Activated T-cell treated with anti-CD3 and anti-CD28 coated beads, Interleukin-2, amount 50 U/mL, for 4 hours (primary cell): ENCODE data around the gene NFX1. TPM values are rescaled to one million over a fixed set of nuclear protein-coding genes. Genes with fewer than 3 reads are reported as not detected.
"Not testable (repeated sequence)": the region's sequence is repeated elsewhere in the genome, so short reads cannot be mapped to it uniquely, and the experiment has no call there.

Source experiments
- ATAC-seq, 2 donors: fragments of 200-7000 bp; cut with Tn5 transposase; one replicate each; pipeline ENCODE4 v1.10.0; 2021
- DNase-seq: peaks from one replicate; pipeline ENCODE4 v3.0.0-alpha.2; 2020
- H3K27me3 Mint-ChIP-seq: one replicate; pipeline ENCODE4 v1.8.0; 2021; ENCODE audit warnings: low read depth, mixed read lengths
- H3K36me3 Mint-ChIP-seq: one replicate; pipeline ENCODE4 v1.8.0; 2022; ENCODE audit warnings: mixed read lengths; ENCODE audit not compliant: insufficient read depth
- H3K4me1 Mint-ChIP-seq: one replicate; pipeline ENCODE4 v1.8.0; 2021; ENCODE audit warnings: low read depth, mixed read lengths
- H3K4me3 Mint-ChIP-seq: one replicate; pipeline ENCODE4 v1.8.0; 2021; ENCODE audit warnings: mild to moderate bottlenecking, moderate library complexity, mixed read lengths
- H3K9me3 Mint-ChIP-seq: one replicate; pipeline ENCODE4 v1.8.0; 2021; ENCODE audit warnings: mixed read lengths
- total RNA-seq, 3 donors: library from RNA; stranded (reverse); gene quantifications; one replicate each; pipeline ENCODE4 v1.2.1, GENCODE V29; 2021

NFX1 gene
- total RNA-seq, 3 donors from 2014 or later: 35.2 to 42.6 (median 36.0) TPM

GRCh38 chr9:33374634-33375237 is 84.4 kb downstream of the NFX1 start:
- DNase-seq (peak; percentile 60), ATAC-seq (peak; percentile 80 to 85)
- H3K9me3 Mint-ChIP-seq: no peaks in the 10 kb centered on the region
- peaks cover 8% of the 10 kb centered on the region for H3K4me1 Mint-ChIP-seq
- peaks cover 13% of the 10 kb centered on the region for H3K36me3 Mint-ChIP-seq
- H3K27me3 Mint-ChIP-seq: no peaks in the 10 kb centered on the region
- H3K4me3 Mint-ChIP-seq: peak overlapping the region; percentile 26

GRCh38 chr9:33375238-33375840 is 85.0 kb downstream of the NFX1 start:
- peak overlapping the region; percentile 26 for H3K4me3 Mint-ChIP-seq
- H3K27me3 Mint-ChIP-seq: no peaks in the 10 kb centered on the region
- no peak for ATAC-seq
- no peaks in the 10 kb centered on the region for H3K9me3 Mint-ChIP-seq
- peaks cover 8% of the 10 kb centered on the region for H3K36me3 Mint-ChIP-seq
- DNase-seq: no peak
- peaks cover 8% of the 10 kb centered on the region for H3K4me1 Mint-ChIP-seq

- no peak for ATAC-seq
These were observed 85.6 kb downstream of the NFX1 start for GRCh38 chr9:33375841-33376321.

GRCh38 chr9:33377089-33377715 is 86.9 kb downstream of the NFX1 start:
- Mint-ChIP-seq H3K27me3 (no peaks in the 10 kb centered on the region), H3K36me3 (no peaks in the 10 kb centered on the region), H3K4me3 (no peak overlapping the region), H3K9me3 (no peaks in the 10 kb centered on the region), H3K4me1 (peaks cover 8% of the 10 kb centered on the region)
- DNase-seq (no peak), ATAC-seq (no peak)

More at GRCh38 chr9:33375841-33376321, 85.6 kb downstream of the NFX1 start:
- no peaks in the 10 kb centered on the region for H3K9me3 Mint-ChIP-seq
- no peaks in the 10 kb centered on the region for H3K27me3 Mint-ChIP-seq
- no peak overlapping the region for H3K4me3 Mint-ChIP-seq
- H3K4me1 Mint-ChIP-seq: peaks cover 8% of the 10 kb centered on the region
- no peak for DNase-seq
- peaks cover 5% of the 10 kb centered on the region for H3K36me3 Mint-ChIP-seq

GRCh38 chr9:33378121-33378795 is 87.9 kb downstream of the NFX1 start:
- no peaks in the 10 kb centered on the region for H3K36me3 Mint-ChIP-seq
- no peak overlapping the region for H3K4me3 Mint-ChIP-seq
- ATAC-seq: no peak
- H3K27me3 Mint-ChIP-seq: no peaks in the 10 kb centered on the region
- no peaks in the 10 kb centered on the region for H3K9me3 Mint-ChIP-seq
- DNase-seq: no peak
- peaks cover 8% of the 10 kb centered on the region for H3K4me1 Mint-ChIP-seq

- Mint-ChIP-seq H3K27me3 (no peaks in the 10 kb centered on the region), H3K36me3 (no peaks in the 10 kb centered on the region), H3K4me1 (peaks cover 5% of the 10 kb centered on the region), H3K4me3 (no peak overlapping the region), H3K9me3 (no peaks in the 10 kb centered on the region)
- DNase-seq (no peak), ATAC-seq (no peak)
These were observed 89.5 kb downstream of the NFX1 start for GRCh38 chr9:33379666-33380389.

- Mint-ChIP-seq H3K4me3 (no peak overlapping the region), H3K9me3 (no peaks in the 10 kb centered on the region), H3K27me3 (no peaks in the 10 kb centered on the region), H3K36me3 (no peaks in the 10 kb centered on the region), H3K4me1 (no peaks in the 10 kb centered on the region)
- DNase-seq: no peak
- ATAC-seq: no peak
These were observed 90.2 kb downstream of the NFX1 start for GRCh38 chr9:33380390-33381094.

- Mint-ChIP-seq H3K4me1 (no peaks in the 10 kb centered on the region), H3K9me3 (no peaks in the 10 kb centered on the region), H3K36me3 (no peaks in the 10 kb centered on the region), H3K4me3 (no peak overlapping the region), H3K27me3 (no peaks in the 10 kb centered on the region)
- ATAC-seq: no peak
- DNase-seq: no peak
These were observed 91.0 kb downstream of the NFX1 start for GRCh38 chr9:33381231-33381791.

- H3K9me3 Mint-ChIP-seq, DNase-seq, H3K4me1 Mint-ChIP-seq, H3K36me3 Mint-ChIP-seq, H3K27me3 Mint-ChIP-seq, H3K4me3 Mint-ChIP-seq, ATAC-seq: not testable (repeated sequence)
These were observed 92.1 kb downstream of the NFX1 start for GRCh38 chr9:33382397-33382796.

- H3K9me3 Mint-ChIP-seq, H3K4me1 Mint-ChIP-seq, H3K27me3 Mint-ChIP-seq, DNase-seq, H3K4me3 Mint-ChIP-seq, H3K36me3 Mint-ChIP-seq, ATAC-seq: not testable (repeated sequence)
These were observed 93.1 kb downstream of the NFX1 start for GRCh38 chr9:33383396-33383795.

- H3K4me3 Mint-ChIP-seq, H3K4me1 Mint-ChIP-seq, H3K27me3 Mint-ChIP-seq, DNase-seq, ATAC-seq, H3K36me3 Mint-ChIP-seq, H3K9me3 Mint-ChIP-seq: not testable (repeated sequence)
These were observed 95.2 kb downstream of the NFX1 start for GRCh38 chr9:33385536-33385935.

GRCh38 chr9:33385979-33386640 is 95.8 kb downstream of the NFX1 start:
- not testable (repeated sequence) for H3K27me3 Mint-ChIP-seq, ATAC-seq, H3K4me3 Mint-ChIP-seq, H3K4me1 Mint-ChIP-seq, H3K36me3 Mint-ChIP-seq, DNase-seq, H3K9me3 Mint-ChIP-seq

- ATAC-seq, H3K4me3 Mint-ChIP-seq, DNase-seq, H3K36me3 Mint-ChIP-seq, H3K9me3 Mint-ChIP-seq, H3K27me3 Mint-ChIP-seq, H3K4me1 Mint-ChIP-seq: not testable (repeated sequence)
These were observed 96.3 kb downstream of the NFX1 start for GRCh38 chr9:33386641-33386996.
